Activated CD8-positive, alpha-beta memory T cell treated with anti-CD3 and anti-CD28 coated beads for 36 hours (primary cell): ENCODE data around the gene TAF15. TPM values are rescaled to one million over a fixed set of nuclear protein-coding genes. Genes with fewer than 3 reads are reported as not detected.

Experiments
- CTCF ChIA-PET: fragments of 350-600 bp; sonication (Branson Sonifier 250); formaldehyde crosslinking; loops from one replicate; lab custom pipeline; 2021; ENCODE audit warnings: antibody characterized with exemption; lab: Charles Lee
- POLR2A ChIA-PET: fragments of 350-600 bp; sonication (Branson Sonifier 250); formaldehyde crosslinking; loops from one replicate; lab custom pipeline; 2021; ENCODE audit warnings: antibody characterized with exemption; lab: Charles Lee
- total RNA-seq, 2 experiments: library from RNA; stranded (reverse); gene quantifications; one replicate each; pipeline ENCODE4 v1.2.3, GENCODE V29; 2021

TAF15 gene
- total RNA-seq, 2 experiments from 2014 or later = 316 to 323 TPM

- ChIA-PET POLR2A (interaction anchor here (0.6 to 2.6 kb wide), 3 partner anchors 44 to 688 kb away, joined by 3 to 31 read pairs (median 5); no protein-coding TSS in a partner anchor), CTCF (interaction anchor here (0.6 to 3.6 kb wide), 6 partner anchors 28 to 229 kb away, joined by 3 to 63 read pairs (median 4); partner anchors contain the start of gene PEX12)
Measured at GRCh38 chr17:35807371-35808144, 1.7 kb upstream of the TAF15 start.

GRCh38 chr17:35808240-35808961, 883 bp upstream of the TAF15 start:
- CTCF ChIA-PET = interaction anchor here (0.6 to 3.6 kb wide), 10 partner anchors 11 to 1128 kb away, joined by 3 to 63 read pairs (median 3); partner anchors contain the start of gene PEX12
- POLR2A ChIA-PET = interaction anchor here (0.6 to 2.6 kb wide), 9 partner anchors 12 to 688 kb away, joined by 3 to 31 read pairs (median 3); partner anchors contain the start of genes CCL5, MMP28 and SLFN11

GRCh38 chr17:35809855-35810461, 674 bp downstream of the TAF15 start:
- CTCF ChIA-PET = interaction anchor here (1.0 to 3.6 kb wide), 4 partner anchors 9 to 231 kb away, joined by 3 to 63 read pairs (median 4); partner anchors contain the start of gene PEX12
- POLR2A ChIA-PET = interaction anchor here (0.7 to 2.6 kb wide), 3 partner anchors 46 to 86 kb away, joined by 3 to 31 read pairs (median 12); partner anchors contain the start of gene CCL5

- ChIA-PET CTCF (interaction anchor here (0.6 to 2.3 kb wide), 3 partner anchors 15 to 48 kb away, joined by 3 to 9 read pairs (median 3); no protein-coding TSS in a partner anchor), POLR2A (no interaction called here)
Measured at GRCh38 chr17:35811759-35812158, 2.5 kb downstream of the TAF15 start.

DNA sequence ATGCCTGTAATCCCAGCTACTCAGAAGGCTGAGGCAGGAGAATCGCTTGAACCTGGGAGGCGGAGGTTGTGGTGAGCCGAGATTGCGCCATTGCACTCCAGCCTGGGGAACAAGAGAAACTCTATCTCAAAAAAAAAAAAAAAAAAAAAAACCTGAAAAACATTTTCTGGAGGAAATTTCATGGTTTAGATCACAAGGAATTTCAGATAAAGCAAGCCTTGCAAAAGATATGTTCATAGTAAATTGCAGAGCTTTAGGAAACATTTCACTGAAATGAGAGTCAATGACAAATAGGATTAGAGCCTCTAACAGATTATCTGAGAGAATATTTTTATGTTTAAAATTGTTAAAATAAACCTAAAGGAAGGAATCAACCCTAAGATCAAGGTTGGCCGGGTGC, 3.2 kb downstream of the TAF15 start:
- ChIA-PET POLR2A (interaction anchor here (0.7 kb wide), 1 partner anchor 216 kb away, joined by 9 read pairs; no protein-coding TSS in a partner anchor), CTCF (interaction anchor here (0.6 to 2.3 kb wide), 2 partner anchors 36 to 48 kb away, joined by 3 to 9 read pairs; no protein-coding TSS in a partner anchor)

- CTCF ChIA-PET = interaction anchor here (0.6 to 4.2 kb wide), 3 partner anchors 11 to 458 kb away, joined by 3 to 21 read pairs (median 4); no protein-coding TSS in a partner anchor
Measured at GRCh38 chr17:35816723-35817122, 7.4 kb downstream of the TAF15 start.

DNA sequence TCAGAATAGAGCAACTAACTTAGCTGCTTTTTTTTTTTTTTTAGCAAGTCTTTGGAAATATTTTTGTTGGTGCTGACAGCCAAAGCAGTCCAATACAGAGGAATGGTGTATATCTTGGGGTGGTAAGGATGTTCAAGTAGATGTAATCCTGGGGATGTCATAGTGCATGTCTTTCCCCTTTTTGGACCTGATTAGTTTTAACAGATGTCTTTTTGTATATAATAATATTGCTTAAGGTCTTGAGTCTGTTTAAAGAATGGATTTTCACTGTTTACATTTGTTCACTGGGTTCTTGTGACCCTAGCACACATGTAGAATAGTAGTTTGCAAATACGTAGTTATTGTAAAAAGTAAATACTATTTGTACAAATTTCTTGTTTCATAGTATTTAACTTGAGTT, 7.9 kb downstream of the TAF15 start:
- ChIA-PET POLR2A (interaction anchor here (0.5 to 0.7 kb wide), 2 partner anchors 24 to 53 kb away, joined by 4 read pairs; no protein-coding TSS in a partner anchor), CTCF (interaction anchor here (1.1 to 4.2 kb wide), 2 partner anchors 12 to 53 kb away, joined by 4 to 21 read pairs; no protein-coding TSS in a partner anchor)

More at GRCh38 chr17:35816723-35817122, 7.4 kb downstream of the TAF15 start:
- POLR2A ChIA-PET = interaction anchor here (0.7 kb wide), 1 partner anchor 54 kb away, joined by 4 read pairs; no protein-coding TSS in a partner anchor

DNA sequence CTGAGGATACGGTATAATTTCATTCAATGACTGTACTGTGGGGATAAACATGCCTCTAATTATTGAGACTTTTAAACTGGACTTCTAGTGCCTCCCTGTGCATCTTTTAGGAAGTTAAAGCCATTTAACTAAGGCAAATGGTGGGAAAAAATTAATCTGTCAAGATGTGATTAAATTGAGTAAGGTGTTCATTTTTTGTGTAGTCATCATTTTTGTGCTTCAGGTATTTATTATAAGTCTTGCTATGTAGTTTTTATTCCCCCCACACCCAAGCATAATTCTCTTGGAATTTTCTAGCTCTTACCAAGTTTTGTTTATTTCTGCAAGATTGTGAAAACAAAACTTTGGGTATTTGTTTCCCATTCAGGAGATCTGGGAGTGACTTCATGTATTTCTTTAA, 10.2 kb downstream of the TAF15 start:
- ChIA-PET CTCF (interaction anchor here (1.0 to 1.3 kb wide), 2 partner anchors 10 to 24 kb away, joined by 3 read pairs; partner anchors contain the start of gene MMP28), POLR2A (no interaction called here)

- ChIA-PET CTCF (no interaction called here), POLR2A (no interaction called here)
Measured at GRCh38 chr17:35821308-35821707, 12.0 kb downstream of the TAF15 start.

- POLR2A ChIA-PET = no interaction called here
Measured at GRCh38 chr17:35825206-35825605, 15.9 kb downstream of the TAF15 start.

DNA sequence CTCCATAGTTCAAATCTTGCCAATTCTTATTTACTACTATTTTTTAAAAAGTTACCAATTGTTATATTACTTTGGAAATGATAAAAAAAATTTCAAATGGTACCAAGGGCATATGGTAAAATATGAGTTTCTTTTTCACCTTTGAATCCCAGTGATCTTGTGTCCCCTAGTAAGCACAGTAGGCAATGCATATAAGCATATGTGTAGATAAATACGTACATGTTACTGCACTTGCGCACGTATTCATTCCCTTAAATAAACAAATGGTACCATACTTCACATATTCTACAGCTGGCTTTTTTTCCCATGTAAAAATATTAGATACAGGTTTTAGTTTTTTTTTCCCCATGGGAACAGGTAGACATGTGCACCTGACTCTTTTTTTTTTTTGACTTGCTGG, 31.8 kb downstream of the TAF15 start:
- POLR2A ChIA-PET = interaction anchor here (0.6 to 0.7 kb wide), 3 partner anchors 24 to 151 kb away, joined by 3 to 4 read pairs (median 3); partner anchors contain the start of gene TAF15
- CTCF ChIA-PET = interaction anchor here (0.8 to 1.4 kb wide), 3 partner anchors 30 to 128 kb away, joined by 3 to 7 read pairs (median 3); no protein-coding TSS in a partner anchor

More at GRCh38 chr17:35825206-35825605, 15.9 kb downstream of the TAF15 start:
- CTCF ChIA-PET = no interaction called here

- ChIA-PET CTCF (interaction anchor here (0.8 to 1.4 kb wide), 3 partner anchors 29 to 128 kb away, joined by 3 to 7 read pairs (median 3); no protein-coding TSS in a partner anchor), POLR2A (interaction anchor here (0.6 to 0.7 kb wide), 3 partner anchors 24 to 151 kb away, joined by 3 to 4 read pairs (median 3); partner anchors contain the start of gene TAF15)
Measured at GRCh38 chr17:35841505-35841904, 32.2 kb downstream of the TAF15 start.

- POLR2A ChIA-PET = no interaction called here
- CTCF ChIA-PET = interaction anchor here (0.8 to 1.4 kb wide), 3 partner anchors 29 to 127 kb away, joined by 3 to 7 read pairs (median 3); no protein-coding TSS in a partner anchor
Measured at GRCh38 chr17:35842239-35842638, 33.0 kb downstream of the TAF15 start.

DNA sequence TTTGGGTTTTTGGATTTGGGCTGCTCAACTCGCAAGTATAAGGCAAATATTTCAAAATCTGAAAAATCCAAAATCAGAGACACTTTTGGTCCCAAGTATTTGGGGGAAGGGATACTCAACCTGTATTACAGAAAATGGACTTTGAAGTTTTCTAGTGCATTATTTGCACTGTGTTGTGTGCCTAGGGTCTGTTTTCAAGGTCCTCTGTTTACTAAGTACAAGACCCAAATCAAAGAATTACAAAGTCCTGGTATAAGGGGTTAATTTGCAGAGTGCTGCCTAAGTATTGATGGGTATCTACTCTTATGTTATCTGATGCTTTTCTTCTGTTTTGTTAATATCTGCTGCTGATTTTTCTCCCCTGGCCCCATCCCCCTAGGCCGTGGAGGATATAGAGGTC, 34.4 kb downstream of the TAF15 start:
- POLR2A ChIA-PET = no interaction called here
- CTCF ChIA-PET = no interaction called here

DNA sequence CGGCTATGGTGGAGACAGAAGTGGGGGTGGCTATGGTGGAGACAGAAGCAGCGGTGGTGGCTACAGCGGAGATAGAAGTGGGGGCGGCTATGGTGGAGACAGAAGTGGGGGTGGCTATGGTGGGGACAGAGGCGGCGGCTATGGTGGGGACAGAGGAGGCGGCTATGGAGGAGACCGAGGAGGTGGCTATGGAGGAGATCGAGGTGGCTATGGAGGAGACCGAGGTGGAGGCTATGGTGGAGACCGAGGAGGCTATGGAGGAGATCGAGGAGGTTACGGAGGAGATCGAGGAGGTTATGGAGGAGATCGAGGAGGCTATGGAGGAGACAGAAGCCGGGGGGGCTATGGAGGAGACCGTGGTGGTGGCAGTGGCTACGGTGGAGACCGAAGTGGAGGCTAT, 35.3 kb downstream of the TAF15 start:
- POLR2A ChIA-PET = no interaction called here

GRCh38 chr17:35846055-35846809, 36.9 kb downstream of the TAF15 start:
- CTCF ChIA-PET = interaction anchor here (1.3 kb wide), 1 partner anchor 82 kb away, joined by 3 read pairs; no protein-coding TSS in a partner anchor

More for the DNA sequence above, 35.3 kb downstream of the TAF15 start:
- CTCF ChIA-PET = no interaction called here

GRCh38 chr17:35847006-35847405, 37.7 kb downstream of the TAF15 start:
- ChIA-PET POLR2A (interaction anchor here (0.7 kb wide), 1 partner anchor 149 kb away, joined by 5 read pairs; no protein-coding TSS in a partner anchor), CTCF (interaction anchor here (0.6 to 2.6 kb wide), 3 partner anchors 17 to 83 kb away, joined by 3 to 7 read pairs (median 3); no protein-coding TSS in a partner anchor)

More at GRCh38 chr17:35846055-35846809, 36.9 kb downstream of the TAF15 start:
- POLR2A ChIA-PET = no interaction called here
